Kidney glomerular epithelial cell (primary cell): ENCODE measurements around the gene PHF1.
"Not testable (repeated sequence)": the region's sequence is repeated elsewhere in the genome, so short reads cannot be mapped to it uniquely, and the experiment has no call there.

ENCODE experiments used
- DNase-seq: peaks from one replicate; lab custom pipeline; 2025; lab: John Stamatoyannopoulos, UW

Gene PHF1

DNA sequence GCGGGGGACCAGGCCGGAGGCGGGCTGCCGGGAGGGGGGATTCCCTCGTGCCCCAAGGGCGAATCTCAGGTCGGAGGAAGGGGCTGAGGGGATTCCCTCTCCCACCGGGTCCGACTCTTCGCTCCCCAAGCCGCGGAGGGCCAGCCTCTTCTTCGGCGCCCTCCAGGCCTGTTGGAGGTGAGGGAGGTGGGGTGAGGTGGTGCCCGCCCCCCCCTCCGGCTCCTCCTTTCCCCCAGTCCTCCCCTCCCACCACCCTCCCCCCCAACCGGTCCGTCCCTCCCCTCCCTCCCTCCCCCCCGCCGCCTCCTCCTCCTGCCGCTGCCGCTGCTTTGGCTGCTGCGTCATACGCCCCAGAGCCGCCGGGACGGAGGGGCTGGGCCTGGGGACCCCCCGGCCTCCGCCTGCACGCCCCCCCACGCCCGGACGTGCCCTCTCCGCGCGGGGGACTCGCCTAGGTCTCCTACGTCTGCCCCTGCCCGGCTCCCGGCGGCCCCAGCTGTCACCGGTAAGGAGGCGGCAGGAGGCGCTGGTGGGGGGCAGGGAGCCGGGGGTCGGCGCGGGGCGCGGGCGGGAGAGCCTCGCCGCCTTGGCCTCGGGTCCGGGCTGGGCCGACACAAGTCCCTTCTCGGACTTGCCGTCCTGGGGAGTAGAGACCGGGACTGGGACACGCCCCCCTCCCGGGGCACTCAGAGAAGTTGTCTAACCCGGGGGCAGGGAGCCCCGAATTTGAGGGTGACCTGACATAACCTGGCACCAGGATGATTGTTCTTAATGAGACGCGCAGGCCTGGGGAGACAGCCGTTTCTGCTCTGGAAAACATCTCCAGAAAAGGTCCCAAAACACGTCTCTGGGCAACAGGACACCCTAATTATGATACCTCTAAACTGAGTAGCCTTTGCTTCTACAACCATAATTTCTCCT, at the start of gene PHF1:
PHF1 (plus strand) TSS at position 304 of the 921 bp plus-strand sequence. CDS start 1,250 bp downstream, outside the sequence.
- DNase-seq = peak; percentile 73

DNA sequence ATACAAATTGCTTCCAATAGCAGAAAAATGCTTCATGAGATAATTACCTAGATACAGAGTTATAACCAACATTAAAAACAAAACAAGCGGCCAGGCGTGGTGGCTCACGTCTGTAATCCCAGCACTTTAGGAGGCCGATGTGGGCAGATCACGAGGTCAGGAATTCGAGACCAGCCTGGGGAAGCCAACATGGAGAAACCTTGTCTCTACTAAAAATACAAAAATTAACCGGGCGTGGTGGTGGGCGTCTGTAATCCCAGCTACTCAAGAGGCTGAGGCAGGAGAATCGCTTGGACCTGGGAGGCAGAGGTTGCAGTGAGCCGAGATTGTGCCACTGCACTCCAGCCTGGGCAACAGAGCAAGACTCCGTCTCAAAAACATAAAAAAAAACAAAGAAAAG, 47.3 kb upstream of the PHF1 start:
- not testable (repeated sequence) for DNase-seq

DNA sequence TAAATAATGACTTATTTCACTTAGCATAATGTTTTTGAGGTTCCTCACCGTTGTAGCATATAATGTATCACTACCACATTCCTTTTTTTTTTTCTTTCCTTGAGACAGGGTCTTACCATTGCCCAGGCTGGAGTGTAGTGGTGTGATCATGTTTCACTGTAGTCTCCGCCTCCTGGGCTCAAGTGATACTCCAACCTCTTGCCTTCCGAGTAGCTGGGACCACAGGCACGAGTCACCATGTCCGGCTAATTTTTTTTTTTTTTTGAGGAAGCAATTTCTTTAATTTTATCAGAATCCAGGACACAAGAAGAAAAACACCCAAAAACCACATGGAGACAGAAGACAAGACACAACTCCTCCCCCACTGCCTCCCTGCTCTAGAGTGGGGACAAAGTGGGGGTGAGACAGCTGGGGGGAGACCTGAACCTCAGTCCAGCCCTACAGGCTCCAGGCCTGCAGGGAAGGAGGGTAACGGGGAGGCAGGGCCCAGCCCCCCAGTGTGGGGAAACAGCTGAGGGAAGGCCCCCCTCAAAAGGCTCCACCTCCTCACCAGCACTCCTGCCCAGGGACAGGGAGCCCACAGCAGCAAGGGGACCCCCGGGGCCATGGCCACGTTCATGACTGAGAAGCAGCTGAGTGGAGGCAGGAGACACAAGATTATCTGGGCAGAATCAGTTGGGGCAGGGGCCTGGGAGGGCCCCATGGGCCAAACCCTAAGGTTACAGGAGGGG, 46.2 kb upstream of the PHF1 start:
- peak; percentile 10 for DNase-seq

DNA sequence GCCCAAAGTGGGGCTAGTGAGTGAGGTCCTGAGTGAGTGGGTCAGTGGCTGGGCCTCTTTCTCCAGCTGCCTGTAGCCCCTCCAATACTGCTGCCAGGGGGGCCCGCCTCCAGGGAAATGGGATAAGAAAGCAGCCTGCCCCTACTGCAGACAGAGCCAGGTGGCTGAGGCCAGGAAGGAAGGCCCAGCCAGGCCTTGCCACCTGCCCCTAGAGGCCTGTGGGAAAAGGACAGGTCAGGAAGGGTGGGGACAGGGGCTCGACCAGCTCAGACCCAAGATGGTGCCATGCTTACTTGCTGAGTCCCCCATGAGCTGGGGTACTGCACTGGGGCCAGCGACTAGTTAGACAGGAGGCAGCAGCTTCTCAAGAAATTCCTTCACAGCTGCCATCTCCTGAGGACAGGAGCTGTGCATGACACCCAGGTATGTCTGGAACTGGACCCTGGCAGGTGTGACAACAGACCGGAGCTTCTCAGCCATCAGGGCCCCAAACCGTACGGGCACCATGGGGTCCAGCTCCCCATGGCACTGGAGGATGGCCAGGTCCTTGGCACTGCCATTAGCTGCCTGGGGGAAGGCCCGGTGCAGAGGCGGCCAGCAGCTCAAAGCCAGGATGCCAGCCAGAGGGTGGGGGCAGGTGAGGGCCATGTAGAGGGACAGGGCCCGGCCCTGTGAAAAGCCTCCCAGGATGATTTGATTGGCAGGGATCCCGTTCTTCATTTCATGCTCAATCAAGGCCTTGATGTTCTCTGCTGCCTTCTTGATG, 45.4 kb upstream of the PHF1 start:
- DNase-seq = not testable (repeated sequence)

DNA sequence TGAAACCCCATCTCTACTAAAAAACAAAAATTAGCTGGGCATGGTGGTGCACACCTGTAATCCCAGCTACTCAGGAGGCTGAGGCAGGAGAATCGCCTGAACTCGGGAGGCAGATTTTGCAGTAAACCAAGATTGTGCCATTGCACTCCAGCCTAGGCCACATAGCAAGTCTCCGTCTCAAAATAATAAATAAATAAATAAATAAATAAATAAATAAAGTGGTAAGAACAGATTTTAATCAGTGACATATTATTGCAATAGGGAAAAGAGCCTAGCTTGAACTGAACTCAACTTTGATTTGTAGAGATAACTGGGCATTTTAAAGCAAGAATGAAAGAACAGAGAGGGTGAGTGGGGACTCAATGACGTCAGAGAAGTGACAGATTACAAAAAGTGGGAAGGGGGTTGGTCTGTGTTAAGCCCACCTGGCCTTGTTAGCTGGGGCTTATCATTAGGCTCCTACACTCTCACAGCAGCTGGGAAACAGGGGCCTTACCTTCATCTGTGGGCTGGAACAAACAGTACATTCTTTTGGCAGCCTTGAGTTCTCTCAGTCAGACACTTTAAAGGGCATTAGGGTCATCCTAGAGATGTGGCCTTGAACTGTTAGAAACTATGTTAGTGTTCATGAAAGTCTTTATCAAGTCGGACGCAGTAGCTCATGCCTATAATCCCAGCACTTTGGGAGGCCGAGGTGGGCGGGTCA, 43.7 kb upstream of the PHF1 start:
- DNase-seq = no peak

DNA sequence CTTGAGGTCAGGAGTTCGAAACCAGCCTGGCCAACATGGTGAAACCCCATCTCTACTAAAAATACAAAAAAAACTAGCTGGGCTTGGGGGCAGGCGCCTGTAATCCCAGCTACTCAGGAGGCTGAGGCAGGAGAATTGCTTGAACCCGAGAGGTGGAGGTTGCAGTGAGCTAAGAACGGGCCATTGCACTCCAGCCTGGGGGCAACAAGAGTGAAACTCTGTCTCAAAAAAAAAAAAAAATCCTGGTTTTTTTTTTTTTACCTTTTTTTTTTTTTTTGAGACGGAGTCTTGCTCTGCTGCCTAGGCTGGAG, 43.1 kb upstream of the PHF1 start:
- not testable (repeated sequence) for DNase-seq

DNA sequence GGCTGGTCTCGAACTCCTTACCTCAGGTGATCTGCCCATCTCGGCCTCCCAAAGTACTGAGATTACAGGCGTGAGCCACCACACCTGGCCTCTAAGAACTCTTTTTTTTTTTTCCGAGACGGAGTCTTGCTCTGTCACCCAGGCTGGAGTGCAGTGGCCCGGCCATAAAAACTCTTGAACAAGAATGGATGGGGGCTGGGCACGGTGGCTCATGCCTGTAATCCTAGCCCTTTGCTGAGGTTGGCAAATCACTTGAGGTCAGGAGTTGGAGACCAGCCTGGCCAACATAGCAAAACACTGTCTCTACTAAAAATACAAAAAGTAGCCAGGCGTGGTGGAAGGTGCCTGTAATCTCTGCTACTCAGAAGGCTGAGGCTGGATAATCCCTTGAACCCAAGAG, 38.9 kb upstream of the PHF1 start:
- not testable (repeated sequence) for DNase-seq

DNA sequence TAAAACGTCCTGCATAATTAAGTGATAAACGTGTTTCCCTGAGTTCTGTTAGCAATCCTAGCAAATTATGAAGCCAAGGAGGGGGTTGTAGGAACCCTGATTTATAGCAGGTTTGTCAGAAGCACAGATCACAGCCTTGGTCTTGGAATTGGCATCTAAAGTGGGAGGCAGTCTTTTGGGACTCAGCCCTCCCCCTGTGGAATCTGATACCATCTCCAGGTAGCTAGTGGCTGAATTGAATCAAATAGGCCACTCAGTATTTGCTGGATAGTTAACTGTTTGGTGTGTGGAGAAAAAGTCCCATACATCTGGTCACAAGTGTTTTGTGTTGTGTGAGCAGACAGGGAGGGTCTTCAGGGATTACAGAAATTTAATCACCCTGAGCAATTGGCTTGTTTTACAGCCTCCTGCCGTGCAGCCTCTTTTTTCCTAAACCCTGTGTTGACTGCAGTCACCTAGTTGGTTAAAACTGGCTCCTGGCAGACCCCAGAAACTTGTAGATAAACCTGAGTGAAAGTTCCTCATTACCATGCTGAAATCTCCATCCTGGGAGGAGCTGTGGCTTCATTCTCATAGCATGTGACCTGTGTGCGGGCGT, 38.2 kb upstream of the PHF1 start:
- DNase-seq = no peak

DNA sequence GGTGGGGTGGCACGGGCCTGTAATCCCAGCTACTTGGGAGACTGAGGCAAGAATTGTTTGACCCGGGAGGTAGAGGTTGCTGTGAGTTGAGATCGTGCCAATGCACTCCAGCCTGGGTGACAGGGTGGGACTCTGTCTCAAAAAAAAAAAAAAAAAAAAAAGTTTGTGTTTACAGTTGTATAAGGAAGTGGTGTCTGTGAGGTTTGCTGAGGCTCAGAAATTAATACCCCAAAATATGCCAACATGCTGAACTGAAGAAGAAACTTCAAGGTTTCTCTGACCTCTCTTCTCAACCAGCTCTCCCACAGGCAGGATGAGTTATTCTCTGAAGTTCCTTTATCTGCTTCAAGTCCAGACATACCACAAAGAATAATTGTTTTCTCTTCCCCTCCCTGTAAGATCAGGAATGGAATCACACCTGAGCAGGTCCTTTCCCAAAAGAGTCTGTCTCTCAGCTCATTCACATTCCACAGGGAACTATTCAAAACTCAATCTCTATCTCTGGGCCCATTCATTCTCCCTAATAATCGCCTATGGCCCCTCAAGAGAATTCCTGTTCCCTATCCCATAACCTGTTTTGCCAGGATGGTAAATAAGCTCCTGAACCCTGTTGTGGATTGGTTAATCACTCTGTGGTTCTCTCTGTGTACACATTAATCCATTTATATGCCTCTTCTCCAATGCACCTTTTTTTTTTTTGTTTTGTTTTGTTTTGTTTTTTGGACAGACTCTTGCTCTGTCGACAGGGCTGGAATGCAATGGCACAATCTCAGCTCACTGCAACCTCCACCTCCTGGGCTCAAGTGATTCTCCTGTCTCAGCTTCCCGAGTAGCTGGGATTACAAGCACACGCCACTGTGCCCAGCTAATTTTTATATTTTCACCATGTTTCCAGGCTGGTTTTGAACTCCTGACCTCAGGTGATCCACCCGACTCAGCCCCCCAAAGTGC, 36.6 kb upstream of the PHF1 start:
- DNase-seq = no peak

DNA sequence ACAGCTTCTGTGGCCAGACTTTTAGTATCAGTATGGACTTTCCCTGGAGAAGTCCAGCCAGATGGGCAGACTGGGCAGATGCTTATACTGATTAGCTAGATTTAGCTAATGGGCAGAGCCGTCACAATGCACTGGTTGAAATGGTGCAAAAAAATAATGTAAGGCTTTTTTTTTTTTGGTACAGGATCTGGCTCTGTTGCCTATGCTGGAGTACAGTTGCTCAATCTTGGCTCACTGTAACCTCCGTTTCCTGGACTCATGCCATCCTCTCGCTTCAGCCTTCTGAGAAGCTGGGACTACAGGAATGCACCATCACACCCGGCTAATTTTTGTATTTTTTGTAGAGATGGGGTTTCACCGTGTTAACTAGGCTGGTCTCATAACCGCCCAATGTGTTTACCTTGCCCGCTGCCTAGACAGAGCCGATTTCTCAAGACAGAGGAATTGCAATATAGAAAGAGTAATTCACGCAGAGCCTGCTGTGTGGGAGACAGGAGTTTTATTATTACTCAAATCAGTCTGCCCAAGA, 35.6 kb upstream of the PHF1 start:
- DNase-seq = peak; percentile 56

DNA sequence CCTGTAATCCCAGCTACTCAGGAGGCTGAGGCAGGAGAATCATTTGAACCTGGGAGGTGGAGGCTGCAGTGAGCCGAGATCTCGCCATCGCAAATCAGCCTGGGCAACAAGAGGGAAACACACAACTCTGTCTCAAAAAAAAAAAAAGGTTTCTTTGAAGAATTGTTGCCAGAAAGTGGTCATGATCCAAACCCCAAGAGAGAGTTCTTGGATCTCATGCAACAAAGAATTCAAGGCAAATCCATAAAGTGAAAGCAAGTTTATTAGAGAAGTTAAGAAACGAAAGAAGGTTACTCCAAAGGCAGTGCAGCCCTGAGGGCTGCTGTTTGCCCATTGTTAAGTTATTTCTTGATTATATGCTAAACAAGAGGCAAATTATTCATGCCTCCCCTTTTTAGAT, 33.6 kb upstream of the PHF1 start:
- DNase-seq = no peak

DNA sequence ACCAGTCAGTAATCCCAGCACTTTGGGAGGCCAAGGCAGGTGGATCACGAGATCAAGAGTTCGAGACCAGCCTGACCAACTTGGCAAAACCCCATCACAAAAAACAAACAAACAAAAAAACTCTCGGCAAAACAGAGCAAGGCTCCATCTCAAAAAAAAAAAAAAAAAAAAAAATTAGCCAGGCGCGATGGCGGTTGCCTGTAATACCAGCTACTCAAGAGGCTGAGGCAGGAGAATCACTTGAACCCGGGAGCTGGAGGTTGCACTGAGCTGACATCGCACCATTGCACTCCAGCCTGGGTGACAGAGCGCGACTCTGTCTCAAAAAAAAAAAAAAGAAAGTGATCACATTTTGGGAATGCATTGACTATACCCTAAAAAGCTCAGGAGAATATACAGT, 31.6 kb upstream of the PHF1 start:
- not testable (repeated sequence) for DNase-seq

DNA sequence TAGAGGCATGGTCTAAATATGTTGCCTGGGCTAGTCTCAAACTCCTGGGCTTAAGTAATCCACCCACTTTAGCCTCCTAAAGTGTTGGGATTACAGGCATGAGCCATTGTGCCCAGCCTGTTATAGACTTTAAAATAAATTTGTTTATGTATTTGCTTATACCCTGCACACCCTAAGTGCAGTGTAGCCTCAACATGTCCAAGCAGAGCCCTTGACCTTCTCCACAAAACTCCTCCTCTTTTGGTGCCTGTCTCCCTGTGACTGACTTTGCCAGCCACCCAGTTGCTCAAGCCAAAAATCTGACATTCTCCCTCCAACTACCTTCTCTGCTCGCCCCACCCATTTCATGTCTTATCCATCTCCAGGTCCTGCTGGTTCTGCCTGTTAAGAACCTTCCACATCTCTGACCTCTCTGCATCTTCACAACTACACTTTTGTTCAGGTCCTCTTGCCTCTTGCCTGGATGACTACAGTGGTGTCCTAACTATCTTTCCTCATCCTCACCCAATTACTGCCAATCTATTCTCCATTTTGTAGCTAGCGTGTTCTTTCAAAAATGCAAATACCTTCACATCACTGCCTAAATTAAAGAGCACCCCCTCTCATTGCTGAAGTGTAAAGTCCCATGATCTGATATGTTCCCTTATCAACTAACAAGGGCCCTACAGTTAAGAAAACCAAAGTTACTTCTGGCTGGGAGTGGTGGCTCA, 30.4 kb upstream of the PHF1 start:
- no peak for DNase-seq

DNA sequence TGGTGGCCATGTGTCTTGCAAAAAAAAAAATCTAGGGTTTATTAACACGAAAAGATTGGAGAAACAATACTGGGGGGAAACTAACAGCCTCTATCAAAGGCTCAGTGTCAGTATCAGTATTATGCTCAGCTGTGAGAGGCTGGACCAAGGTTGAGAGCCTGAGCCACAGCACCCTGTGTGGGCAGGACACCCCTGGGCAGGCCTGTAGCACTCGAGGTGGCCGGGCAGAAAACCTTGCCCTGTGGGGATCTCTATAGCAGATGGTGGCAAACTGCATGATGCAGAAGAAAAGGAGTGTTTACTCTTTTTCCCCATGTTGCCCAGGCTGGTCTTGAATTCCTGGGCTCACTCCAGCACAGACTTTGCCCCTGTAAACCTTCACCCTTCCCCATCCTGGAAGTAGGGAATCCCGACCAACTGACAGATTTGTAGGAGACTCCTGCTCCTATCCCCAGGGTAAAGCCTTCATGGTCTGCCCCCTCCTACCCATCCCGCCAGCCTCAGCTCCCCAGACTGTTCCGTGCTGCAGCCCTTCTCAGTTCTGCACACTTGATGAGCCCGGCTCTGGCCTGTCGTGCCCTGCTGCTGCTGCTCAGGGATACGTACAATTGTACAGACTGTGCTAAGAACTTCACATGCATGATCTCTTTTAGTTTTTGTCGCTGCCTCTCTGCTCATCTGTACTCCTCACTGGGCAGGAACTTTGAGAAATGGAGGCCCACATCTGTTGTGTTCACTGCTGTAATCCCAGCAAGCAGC, 27.2 kb upstream of the PHF1 start:
- DNase-seq = no peak

DNA sequence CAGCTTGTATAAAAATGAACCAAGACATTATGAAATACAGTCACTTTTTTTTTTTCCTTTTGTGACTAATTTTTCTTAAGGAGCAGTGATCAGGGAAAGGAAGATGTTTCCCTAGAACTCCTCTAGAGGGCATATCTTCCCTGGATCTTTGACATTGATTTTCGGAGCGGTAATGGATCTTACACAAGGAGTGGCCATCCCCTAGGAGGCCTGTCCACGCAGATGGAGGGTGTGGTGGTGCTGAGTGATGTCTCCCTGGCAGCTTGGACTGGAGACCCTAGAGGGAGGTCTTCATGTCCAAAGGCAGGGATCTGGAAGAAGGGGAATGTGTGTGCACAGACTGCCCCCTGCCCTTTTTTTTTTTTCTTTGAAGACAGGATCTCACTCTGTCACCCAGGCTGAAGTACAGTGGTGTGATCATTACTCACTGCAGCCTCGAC, 26.2 kb upstream of the PHF1 start:
- peak; percentile 48 for DNase-seq

DNA sequence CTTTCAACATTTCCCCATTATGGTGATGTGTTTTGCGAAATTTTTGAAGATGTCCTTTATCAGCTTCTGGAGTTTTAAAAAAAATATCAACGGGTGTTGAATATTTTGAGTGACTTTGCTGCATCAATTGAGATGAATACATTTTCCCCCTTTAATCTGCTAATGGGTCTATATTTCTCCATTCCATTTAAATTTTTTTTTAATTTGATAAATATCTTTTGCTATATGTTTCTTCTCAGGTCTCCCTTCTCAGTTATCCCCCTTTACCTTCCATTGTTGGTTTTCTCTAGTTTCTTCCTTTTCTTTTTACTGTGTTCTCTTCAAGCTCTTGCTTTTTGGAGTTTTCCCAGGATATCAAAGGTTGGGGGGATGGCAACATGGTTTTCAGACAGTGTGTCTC, 20.6 kb upstream of the PHF1 start:
- no peak for DNase-seq

DNA sequence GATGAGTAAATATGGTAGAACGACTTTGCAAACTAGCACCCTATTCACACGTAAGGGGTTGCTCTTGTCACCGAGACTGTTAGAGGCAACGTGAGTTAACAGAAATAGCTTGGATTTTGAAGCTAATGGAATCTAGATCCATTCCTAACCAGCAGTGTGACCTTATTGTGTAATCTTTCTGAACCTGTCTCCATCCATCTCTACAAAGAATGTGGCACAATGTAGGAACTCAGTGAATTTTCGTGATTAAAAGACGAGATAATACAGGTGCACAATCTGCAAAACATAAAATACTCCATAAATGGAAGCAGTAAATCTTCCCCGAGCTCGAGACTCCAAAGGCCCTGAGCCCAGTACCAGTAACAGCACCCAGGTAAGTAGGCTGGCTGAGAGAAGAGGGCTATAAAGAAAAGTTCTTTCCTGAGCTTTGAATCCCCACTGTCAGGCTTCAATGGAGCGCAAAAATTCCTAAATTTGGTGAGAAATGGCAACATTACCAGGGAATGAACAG, 20.0 kb upstream of the PHF1 start:
- no peak for DNase-seq

DNA sequence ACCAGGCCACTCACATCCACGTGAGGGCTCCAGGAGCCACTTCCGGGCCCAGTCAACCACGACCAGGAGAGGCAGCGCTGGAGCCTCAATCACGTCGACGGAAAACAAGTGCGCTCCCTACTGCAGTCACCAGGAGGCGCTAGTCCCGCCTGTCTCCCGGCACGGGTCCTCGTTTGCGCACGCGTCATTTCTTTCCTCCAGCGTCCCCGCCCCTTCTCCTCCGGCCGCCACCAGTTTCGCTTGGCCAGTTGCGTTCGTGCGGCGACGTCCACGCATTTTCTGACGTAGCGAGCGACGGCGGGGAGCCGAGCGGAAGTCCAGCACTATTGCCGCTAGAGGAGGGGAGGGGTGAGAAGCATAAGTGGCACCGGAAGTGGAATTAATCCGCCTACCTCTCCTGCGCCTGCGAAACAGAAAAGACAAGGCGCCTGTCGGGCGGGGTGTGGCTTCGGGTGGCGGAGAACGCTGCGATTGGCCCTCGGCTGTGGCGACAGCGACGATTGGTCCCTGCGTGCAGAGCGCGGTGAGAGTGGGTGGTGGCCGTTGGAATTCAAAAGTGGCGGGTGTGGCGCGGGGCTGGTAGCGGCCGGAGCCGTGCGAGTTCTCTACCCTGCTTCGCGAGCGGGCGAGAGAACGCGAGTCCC, 19.4 kb upstream of the PHF1 start, which contains the start of gene KIFC1:
KIFC1 (plus strand) TSS at position 546 of the 644 bp plus-strand sequence. CDS start 163 bp downstream, outside the sequence.
- peak; percentile 100 for DNase-seq
